ENCODE results near the gene DDTL. TPM values are rescaled to one million over a fixed set of nuclear protein-coding genes. Genes with fewer than 3 reads are reported as not detected.
"Not testable (repeated sequence)": the region's sequence is repeated elsewhere in the genome, so short reads cannot be mapped to it uniquely, and the experiment has no call there.

The DDTL gene
- polyA plus RNA-seq, 3 donors: 0.25 to 0.41 TPM; not detected in 1

GRCh38 chr22:23974345-23974744, 7.7 kb downstream of the DDTL start, which contains the start of gene DDT:
Gene DDT (minus strand): TSS chr22:23974441. CDS start chr22:23974414, 27 bp downstream.
- Histone ChIP-seq H3K79me2 (ENCODE audit: insufficient read depth, low read length) (peaks cover 15% of the 10 kb centered on the region), H4K20me1 (ENCODE audit: insufficient read depth, low read length) (peaks cover 26% of the 10 kb centered on the region), H3K36me3 (replicated peaks in 1 of 2; ENCODE audit: control insufficient read depth in 1 of 2, insufficient read depth in 2 of 2, low read length in 2 of 2) (peaks cover 25 to 27% of the 10 kb centered on the region in 2 donors)
- not testable (repeated sequence) for H3K4me1 ChIP-seq (ENCODE audit: control insufficient read depth in 1 of 2, insufficient read depth in 2 of 2, low read length in 2 of 2); H3K9ac ChIP-seq (ENCODE audit: insufficient read depth, low read length, poor library complexity, severe bottlenecking); H3K9me3 ChIP-seq (replicated peaks in 1 of 2; ENCODE audit: control insufficient read depth in 1 of 2, insufficient read depth in 1 of 2, low read length in 2 of 2); H3K27me3 Mint-ChIP-seq (ENCODE audit: low read depth in 3 of 3); H3K4me2 ChIP-seq (replicated peaks; ENCODE audit: extremely low read depth, low read length, poor library complexity, severe bottlenecking); DNase-seq; H3K27me3 ChIP-seq (ENCODE audit: control insufficient read depth in 2 of 2, insufficient read depth in 2 of 2, low read length in 2 of 2); H2AFZ ChIP-seq (ENCODE audit: insufficient read depth, low read depth, low read length, poor library complexity, severe bottlenecking); H3K4me3 ChIP-seq (replicated peaks in 1 of 3; ENCODE audit: low read depth in 2 of 3, low read length in 3 of 3); H3K4me3 Mint-ChIP-seq; H3K27ac ChIP-seq (ENCODE audit: low read depth in 1 of 2, low read length in 2 of 2); H3K4me1 Mint-ChIP-seq; H3K27ac Mint-ChIP-seq; H3K9me3 Mint-ChIP-seq
- intact Hi-C loops (cut with micrococcal nuclease): loop anchor here in 1 of 2 donors (5.0 kb wide), 2 partner anchors 47 to 62 kb away; no protein-coding TSS in a partner anchor
- WGBS (ENCODE audit: insufficient coverage): no CpG with 5 or more reads among the region's 29 CpGs
- H3K36me3 Mint-ChIP-seq: peaks cover 24 to 26% of the 10 kb centered on the region in 2 donors

- no CpG with 5 or more reads among the region's 27 CpGs for WGBS (ENCODE audit: insufficient coverage)
- H3K4me2 ChIP-seq (replicated peaks; ENCODE audit: extremely low read depth, low read length, poor library complexity, severe bottlenecking); H3K27me3 Mint-ChIP-seq (ENCODE audit: low read depth in 3 of 3); H3K4me3 ChIP-seq (replicated peaks in 1 of 3; ENCODE audit: low read depth in 2 of 3, low read length in 3 of 3); H3K27me3 ChIP-seq (ENCODE audit: control insufficient read depth in 2 of 2, insufficient read depth in 2 of 2, low read length in 2 of 2); H3K4me1 Mint-ChIP-seq; H3K27ac ChIP-seq (ENCODE audit: low read depth in 1 of 2, low read length in 2 of 2); H3K4me3 Mint-ChIP-seq; H3K9me3 Mint-ChIP-seq; H3K9me3 ChIP-seq (replicated peaks in 1 of 2; ENCODE audit: control insufficient read depth in 1 of 2, insufficient read depth in 1 of 2, low read length in 2 of 2); H3K4me1 ChIP-seq (ENCODE audit: control insufficient read depth in 1 of 2, insufficient read depth in 2 of 2, low read length in 2 of 2); H3K9ac ChIP-seq (ENCODE audit: insufficient read depth, low read length, poor library complexity, severe bottlenecking); H2AFZ ChIP-seq (ENCODE audit: insufficient read depth, low read depth, low read length, poor library complexity, severe bottlenecking); DNase-seq; H3K27ac Mint-ChIP-seq: not testable (repeated sequence)
- H3K79me2 ChIP-seq (ENCODE audit: insufficient read depth, low read length): peaks cover 14% of the 10 kb centered on the region
- H3K36me3 Mint-ChIP-seq: peaks cover 20 to 22% of the 10 kb centered on the region in 2 donors
- intact Hi-C loops (cut with micrococcal nuclease): loop anchor here in 1 of 2 donors (5.0 kb wide), 2 partner anchors 48 to 63 kb away; no protein-coding TSS in a partner anchor
- peaks cover 20 to 21% of the 10 kb centered on the region in 2 donors for H3K36me3 ChIP-seq (replicated peaks in 1 of 2; ENCODE audit: control insufficient read depth in 1 of 2, insufficient read depth in 2 of 2, low read length in 2 of 2)
- H4K20me1 ChIP-seq (ENCODE audit: insufficient read depth, low read length): peaks cover 20% of the 10 kb centered on the region
Measured at GRCh38 chr22:23974836-23975352, 8.2 kb downstream of the DDTL start.

- H3K36me3 Mint-ChIP-seq; H3K79me2 ChIP-seq (ENCODE audit: insufficient read depth, low read length); H2AFZ ChIP-seq (ENCODE audit: insufficient read depth, low read depth, low read length, poor library complexity, severe bottlenecking); H3K9me3 ChIP-seq (replicated peaks in 1 of 2; ENCODE audit: control insufficient read depth in 1 of 2, insufficient read depth in 1 of 2, low read length in 2 of 2); H3K27me3 ChIP-seq (ENCODE audit: control insufficient read depth in 2 of 2, insufficient read depth in 2 of 2, low read length in 2 of 2); H3K9ac ChIP-seq (ENCODE audit: insufficient read depth, low read length, poor library complexity, severe bottlenecking); H3K4me1 Mint-ChIP-seq; H3K4me3 ChIP-seq (replicated peaks in 1 of 3; ENCODE audit: low read depth in 2 of 3, low read length in 3 of 3); DNase-seq; H3K9me3 Mint-ChIP-seq; H3K4me2 ChIP-seq (replicated peaks; ENCODE audit: extremely low read depth, low read length, poor library complexity, severe bottlenecking); H3K27me3 Mint-ChIP-seq (ENCODE audit: low read depth in 3 of 3); H3K27ac Mint-ChIP-seq; H4K20me1 ChIP-seq (ENCODE audit: insufficient read depth, low read length); H3K4me3 Mint-ChIP-seq; H3K36me3 ChIP-seq (replicated peaks in 1 of 2; ENCODE audit: control insufficient read depth in 1 of 2, insufficient read depth in 2 of 2, low read length in 2 of 2); H3K4me1 ChIP-seq (ENCODE audit: control insufficient read depth in 1 of 2, insufficient read depth in 2 of 2, low read length in 2 of 2); H3K27ac ChIP-seq (ENCODE audit: low read depth in 1 of 2, low read length in 2 of 2); intact Hi-C loops (cut with micrococcal nuclease): not testable (repeated sequence)
- no CpG with 5 or more reads among the region's 12 CpGs for whole genome bisulfite sequencing (ENCODE audit: insufficient coverage)
Measured at GRCh38 chr22:23977304-23977703, 10.6 kb downstream of the DDTL start.

- H3K4me1 Mint-ChIP-seq; H3K79me2 ChIP-seq (ENCODE audit: insufficient read depth, low read length); H3K4me3 ChIP-seq (replicated peaks in 1 of 3; ENCODE audit: low read depth in 2 of 3, low read length in 3 of 3); H3K27me3 Mint-ChIP-seq (ENCODE audit: low read depth in 3 of 3); H3K27ac Mint-ChIP-seq; H3K4me2 ChIP-seq (replicated peaks; ENCODE audit: extremely low read depth, low read length, poor library complexity, severe bottlenecking); H4K20me1 ChIP-seq (ENCODE audit: insufficient read depth, low read length); H3K9me3 ChIP-seq (replicated peaks in 1 of 2; ENCODE audit: control insufficient read depth in 1 of 2, insufficient read depth in 1 of 2, low read length in 2 of 2); DNase-seq; H3K4me1 ChIP-seq (ENCODE audit: control insufficient read depth in 1 of 2, insufficient read depth in 2 of 2, low read length in 2 of 2); H3K36me3 ChIP-seq (replicated peaks in 1 of 2; ENCODE audit: control insufficient read depth in 1 of 2, insufficient read depth in 2 of 2, low read length in 2 of 2); H2AFZ ChIP-seq (ENCODE audit: insufficient read depth, low read depth, low read length, poor library complexity, severe bottlenecking); H3K27ac ChIP-seq (ENCODE audit: low read depth in 1 of 2, low read length in 2 of 2); H3K9ac ChIP-seq (ENCODE audit: insufficient read depth, low read length, poor library complexity, severe bottlenecking); H3K4me3 Mint-ChIP-seq; H3K9me3 Mint-ChIP-seq; H3K27me3 ChIP-seq (ENCODE audit: control insufficient read depth in 2 of 2, insufficient read depth in 2 of 2, low read length in 2 of 2); H3K36me3 Mint-ChIP-seq: not testable (repeated sequence)
- intact Hi-C loops (cut with micrococcal nuclease): loop anchor here in 1 of 2 donors (10.0 kb wide), 1 partner anchor 195 kb away; no protein-coding TSS in a partner anchor
- no CpG with 5 or more reads among the region's 41 CpGs for WGBS (ENCODE audit: insufficient coverage)
Measured at GRCh38 chr22:23979557-23980240, 13.0 kb downstream of the DDTL start, which contains the start of gene GSTT2. Gene GSTT2 (plus strand): TSS chr22:23980134.

Data from CD14-positive monocyte (primary cell).